Spleen (tissue), 11 donors: Measurements from ENCODE around the gene PTPN2. TPM values are rescaled to one million over a fixed set of nuclear protein-coding genes. Genes with fewer than 3 reads are reported as not detected.

ENCODE experiments used
- DNase-seq: peaks from one replicate; pipeline ENCODE4 v3.0.0-alpha.2; 2020
- H3K27ac ChIP-seq, 8 donors: fragments of 200-600 bp; sonication (generic) in 7 of 8; 1 replicate in 4 of 8; 2 replicates in 4 of 8; pipeline versions ENCODE4 v1.5.0 to v1.8.0; 2016 to 2021; ENCODE audit warnings: inconsistent platforms in 4 of 8, mild to moderate bottlenecking in 4 of 8, moderate library complexity in 1 of 8
- H3K27me3 ChIP-seq, 7 donors: fragments of 200-600 bp; sonication (generic) in 6 of 7; replicated peaks in 1 of 7; 1 replicate in 4 of 7; 2 replicates in 3 of 7; pipeline versions ENCODE4 v1.5.0 to v1.8.0; 2016 to 2021; ENCODE audit warnings: inconsistent platforms in 3 of 7, mild to moderate bottlenecking in 1 of 7
- H3K36me3 ChIP-seq, 6 donors: fragments of 200-600 bp; sonication (generic) in 5 of 6; 1 replicate in 4 of 6; 2 replicates in 2 of 6; pipeline versions ENCODE4 v1.5.0 to v1.8.0; 2016 to 2021; ENCODE audit warnings: inconsistent platforms in 2 of 6
- H3K4me1 ChIP-seq, 6 donors: fragments of 200-600 bp; sonication (generic) in 5 of 6; 1 replicate in 3 of 6; 2 replicates in 3 of 6; pipeline versions ENCODE4 v1.5.0 to v1.8.0; 2016 to 2021; ENCODE audit warnings: inconsistent platforms in 3 of 6
- H3K4me3 ChIP-seq, 8 donors: fragments of 200-600 bp; sonication (generic) in 7 of 8; 1 replicate in 4 of 8; 2 replicates in 4 of 8; pipeline versions ENCODE4 v1.5.0 to v1.8.0; 2016 to 2021; ENCODE audit warnings: inconsistent platforms in 4 of 8, mild to moderate bottlenecking in 4 of 8, moderate library complexity in 2 of 8
- H3K9me3 ChIP-seq, 8 donors: fragments of 200-600 bp; sonication (generic) in 7 of 8; 1 replicate in 4 of 8; 2 replicates in 4 of 8; pipeline versions ENCODE4 v1.5.0 to v1.8.0; 2016 to 2021; ENCODE audit warnings: inconsistent platforms in 4 of 8
- CTCF ChIP-seq, 11 experiments: fragments of 200-600 bp in 7 of 11; fragments of 450-650 bp in 4 of 11; sonication (generic) in 4 of 11; IDR thresholded peaks in 8 of 11; conservative IDR thresholded peaks in 3 of 11; 1 replicate in 7 of 11; 2 replicates in 4 of 11; pipeline versions ENCODE4 v1.4.0 to v1.8.0; 2016 to 2021; ENCODE audit warnings: antibody characterized with exemption in 11 of 11, inconsistent platforms in 4 of 11, mild to moderate bottlenecking in 1 of 11
- POLR2A ChIP-seq, 3 donors: fragments of 450-650 bp; IDR thresholded peaks; one replicate each; pipeline ENCODE4 v1.5.1; 2017; ENCODE audit warnings: antibody characterized with exemption in 3 of 3, mild to moderate bottlenecking in 1 of 3
- POLR2AphosphoS5 ChIP-seq, 3 donors: sonication (generic); formaldehyde crosslinking; IDR thresholded peaks; one replicate each; pipeline ENCODE4 v1.5.1; 2017; ENCODE audit warnings: antibody characterized with exemption in 3 of 3
- WGBS, 5 donors: extraction: QIAGEN DNeasy Blood & Tissue Kit in 3 of 5; methylation state at CpG; one replicate each; pipeline versions ENCODE4 v1.1.5 to v1.1.7; 2013 to 2018; 5-methylcytosine and 5-hydroxymethylcytosine counted together
- intact Hi-C: fragments of 100-400 bp; cut with DNase I; formaldehyde crosslinking; loops from one replicate; pipeline ENCODE4 v1.15.0; 2023; ENCODE audit warnings: low total_unique reads
- polyA plus RNA-seq, 3 donors: library from polyadenylated mRNA; stranded (reverse); fragments of 200-250 nt; gene quantifications; one replicate each; pipeline ENCODE4 v1.2.1, GENCODE V29; 2013
- total RNA-seq, 7 donors: library from RNA; depleted of rRNA in 3 of 7; stranded (reverse); fragments of >200 nt in 3 of 7; fragmentation: NEBNext Ultra II Directional in 4 of 7; extraction: Animal tissue kit (Norgen Biotek cat#: 25700) in 4 of 7; gene quantifications; one replicate each; pipeline versions ENCODE4 v1.1.0 to v1.2.1, GENCODE V29; 2016 to 2021
- donor health status: healthy with polysubstance abuse.
- donor health status: DM: no; HTN: no; CAD: no; lungs with moderate emphysema.
- donor health status: DM: no; HTN: no; CAD: no.
- donor health status: Bipolar disorder and iron deficiency.
- donor health status: healthy.
- donor health status: DM: no; HTN: no; CAD: no.
- donor health status: DM: yes; HTN: yes; CAD: no.

Gene PTPN2
- total and polyA plus RNA-seq, 10 donors: 47.9 to 92.1 (median 63.3) TPM

- WGBS, 5 donors: 92 to 97% (median 94%) methylated on average over 6 of the region's 6 CpGs
- Histone ChIP-seq H3K27ac (peak overlapping the region; percentile 2 to 93 (median 90)), H3K4me1 (peaks cover 14 to 87% (median 54%) of the 10 kb centered on the region in 6 donors), H3K9me3 (no peaks in the 10 kb centered on the region), H3K27me3 (no peaks in the 10 kb centered on the region), H3K4me3 (no peak overlapping the region), H3K36me3 (peaks cover 0 to 13% (median 2%) of the 10 kb centered on the region in 6 donors)
- DNase-seq: peak; percentile 64
- TF ChIP-seq CTCF (IDR thresholded peaks at IDR 0.05 in 8 of 11, conservative IDR thresholded peaks at IDR 0.05 in 3 of 11) (no peak), POLR2AphosphoS5 (IDR thresholded peaks at IDR 0.05) (no peak), POLR2A (IDR thresholded peaks at IDR 0.05) (no peak)
- intact Hi-C loops: no loop called here
These were observed 43.0 kb downstream of the PTPN2 start for GRCh38 chr18:12841070-12841469.

- H3K27me3 ChIP-seq: no peaks in the 10 kb centered on the region
- no peak for DNase-seq
- H3K27ac ChIP-seq: peak overlapping the region; percentile 53 to 93 (median 90)
- WGBS, 5 donors: 70 to 76% (median 73%) methylated on average over 3 of the region's 3 CpGs
- no peaks in the 10 kb centered on the region for H3K9me3 ChIP-seq
- intact Hi-C loops: no loop called here
- TF ChIP-seq POLR2A (IDR thresholded peaks at IDR 0.05): no peak
- TF ChIP-seq CTCF (IDR thresholded peaks at IDR 0.05 in 8 of 11, conservative IDR thresholded peaks at IDR 0.05 in 3 of 11): no peak
- no peak for TF ChIP-seq POLR2AphosphoS5 (IDR thresholded peaks at IDR 0.05)
- no peak overlapping the region for H3K4me3 ChIP-seq
- peaks cover 0 to 20% (median 5%) of the 10 kb centered on the region in 6 donors for H3K36me3 ChIP-seq
- H3K4me1 ChIP-seq: peaks cover 14 to 87% (median 54%) of the 10 kb centered on the region in 6 donors
These were observed 43.7 kb downstream of the PTPN2 start for GRCh38 chr18:12840382-12840781.

GRCh38 chr18:12839526-12840196, 44.4 kb downstream of the PTPN2 start:
- Histone ChIP-seq H3K36me3 (peaks cover 0 to 27% (median 6%) of the 10 kb centered on the region in 6 donors), H3K27ac (peak overlapping the region; percentile 53 to 93 (median 90)), H3K27me3 (no peaks in the 10 kb centered on the region), H3K4me3 (peak overlapping the region in 2 of 8 donors; percentile 2 to 50), H3K9me3 (no peaks in the 10 kb centered on the region), H3K4me1 (peaks cover 14 to 80% (median 53%) of the 10 kb centered on the region in 6 donors)
- 55 to 78% (median 62%) methylated on average over 1 of the region's 1 CpG for WGBS, 5 donors
- intact Hi-C loops: no loop called here
- no peak for DNase-seq
- TF ChIP-seq POLR2A (IDR thresholded peaks at IDR 0.05) (no peak), POLR2AphosphoS5 (IDR thresholded peaks at IDR 0.05) (no peak), CTCF (IDR thresholded peaks at IDR 0.05 in 8 of 11, conservative IDR thresholded peaks at IDR 0.05 in 3 of 11) (no peak)

DNA sequence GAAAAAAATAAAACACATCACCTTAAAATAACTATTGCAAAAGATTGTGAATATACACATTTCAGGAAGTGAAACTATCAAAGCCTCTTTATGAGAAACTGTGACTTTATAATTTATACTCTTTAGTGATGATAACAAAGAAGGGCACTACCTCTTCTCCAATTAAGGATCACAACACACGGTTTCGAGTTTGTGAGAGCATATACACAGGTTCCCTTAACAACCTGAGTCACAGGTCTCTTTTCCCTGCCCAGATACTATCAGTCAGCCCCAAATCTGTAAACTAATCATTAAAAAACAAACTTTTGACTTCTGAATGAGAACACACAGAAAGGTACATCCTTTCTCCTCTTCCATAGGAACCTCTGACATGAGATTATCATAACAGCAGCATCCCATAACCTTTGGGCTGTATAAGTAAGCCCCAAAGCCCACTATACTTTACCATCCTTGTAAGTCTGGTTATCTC, 44.9 kb downstream of the PTPN2 start:
- intact Hi-C loops: no loop called here
- H3K27ac ChIP-seq: peak overlapping the region; percentile 53 to 93 (median 90)

More for the DNA sequence above, 44.9 kb downstream of the PTPN2 start:
- Histone ChIP-seq H3K9me3 (no peaks in the 10 kb centered on the region), H3K36me3 (peaks cover 0 to 33% (median 6%) of the 10 kb centered on the region in 6 donors), H3K27me3 (no peaks in the 10 kb centered on the region), H3K4me1 (peaks cover 14 to 74% (median 49%) of the 10 kb centered on the region in 6 donors), H3K4me3 (peak overlapping the region in 2 of 8 donors; percentile 2 to 50)
- no peak for DNase-seq
- 12 to 28% (median 14%) methylated on average over 2 of the region's 2 CpGs for WGBS, 5 donors
- TF ChIP-seq CTCF (IDR thresholded peaks at IDR 0.05 in 8 of 11, conservative IDR thresholded peaks at IDR 0.05 in 3 of 11) (no peak), POLR2A (IDR thresholded peaks at IDR 0.05) (no peak), POLR2AphosphoS5 (IDR thresholded peaks at IDR 0.05) (no peak)
